Fibroblast of pulmonary artery (primary cell): ENCODE measurements around the gene FYCO1.
A peak's percentile ranks its signal among the peaks of the same experiment; 100 is the strongest.
"Not testable (repeated sequence)": the region's sequence is repeated elsewhere in the genome, so short reads cannot be mapped to it uniquely, and the experiment has no call there.

ENCODE experiments used
- DNase-seq: peaks from one replicate; pipeline ENCODE4 v3.0.0-alpha.2; 2010; ENCODE audit warnings: low read depth
- H3K4me3 ChIP-seq: replicated peaks from 2 replicates; pipeline ENCODE4 v1.5.1; 2011; ENCODE audit warnings: low read depth, mild to moderate bottlenecking, control low read depth, low read length, moderate library complexity
- TF ChIP-seq, protein P1 (sequence below): IDR thresholded peaks from 2 replicates; pipeline ENCODE4 v1.5.1; 2011; ENCODE audit warnings: mild to moderate bottlenecking, control low read depth, low read length, inconsistent platforms; ENCODE audit errors: missing control alignments

FYCO1 gene

DNA sequence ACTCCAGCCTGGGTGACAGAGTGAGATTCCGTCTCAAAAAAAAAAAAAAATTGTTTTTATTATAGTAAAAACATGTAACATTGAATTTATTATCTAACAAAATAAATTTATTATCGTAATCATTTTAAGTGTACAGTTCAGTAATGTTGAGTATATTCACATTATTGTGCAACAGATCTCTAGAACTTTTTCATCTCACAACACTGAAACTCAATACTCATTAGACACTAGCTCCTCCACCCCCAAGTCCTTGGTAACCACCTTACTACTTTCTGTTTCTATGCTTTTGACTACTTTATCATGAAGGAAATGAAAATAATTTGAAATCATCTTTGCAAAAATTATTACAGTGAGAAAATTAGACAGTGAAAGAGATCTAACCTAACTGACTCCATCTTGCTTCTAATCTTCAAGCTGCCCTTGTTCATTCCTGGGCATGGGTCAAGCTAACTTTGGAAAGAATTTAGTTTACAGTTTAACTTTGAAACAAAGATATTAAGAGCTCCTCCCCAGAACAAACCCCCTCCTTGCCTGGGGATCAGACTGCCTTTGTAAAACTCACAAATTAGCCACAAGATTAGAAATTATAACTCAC is 15.0 kb upstream of the FYCO1 start:
- DNase-seq: no peak
- TF ChIP-seq, protein P1, sequence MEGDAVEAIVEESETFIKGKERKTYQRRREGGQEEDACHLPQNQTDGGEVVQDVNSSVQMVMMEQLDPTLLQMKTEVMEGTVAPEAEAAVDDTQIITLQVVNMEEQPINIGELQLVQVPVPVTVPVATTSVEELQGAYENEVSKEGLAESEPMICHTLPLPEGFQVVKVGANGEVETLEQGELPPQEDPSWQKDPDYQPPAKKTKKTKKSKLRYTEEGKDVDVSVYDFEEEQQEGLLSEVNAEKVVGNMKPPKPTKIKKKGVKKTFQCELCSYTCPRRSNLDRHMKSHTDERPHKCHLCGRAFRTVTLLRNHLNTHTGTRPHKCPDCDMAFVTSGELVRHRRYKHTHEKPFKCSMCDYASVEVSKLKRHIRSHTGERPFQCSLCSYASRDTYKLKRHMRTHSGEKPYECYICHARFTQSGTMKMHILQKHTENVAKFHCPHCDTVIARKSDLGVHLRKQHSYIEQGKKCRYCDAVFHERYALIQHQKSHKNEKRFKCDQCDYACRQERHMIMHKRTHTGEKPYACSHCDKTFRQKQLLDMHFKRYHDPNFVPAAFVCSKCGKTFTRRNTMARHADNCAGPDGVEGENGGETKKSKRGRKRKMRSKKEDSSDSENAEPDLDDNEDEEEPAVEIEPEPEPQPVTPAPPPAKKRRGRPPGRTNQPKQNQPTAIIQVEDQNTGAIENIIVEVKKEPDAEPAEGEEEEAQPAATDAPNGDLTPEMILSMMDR: no peak
- no peak overlapping the region for H3K4me3 ChIP-seq

DNA sequence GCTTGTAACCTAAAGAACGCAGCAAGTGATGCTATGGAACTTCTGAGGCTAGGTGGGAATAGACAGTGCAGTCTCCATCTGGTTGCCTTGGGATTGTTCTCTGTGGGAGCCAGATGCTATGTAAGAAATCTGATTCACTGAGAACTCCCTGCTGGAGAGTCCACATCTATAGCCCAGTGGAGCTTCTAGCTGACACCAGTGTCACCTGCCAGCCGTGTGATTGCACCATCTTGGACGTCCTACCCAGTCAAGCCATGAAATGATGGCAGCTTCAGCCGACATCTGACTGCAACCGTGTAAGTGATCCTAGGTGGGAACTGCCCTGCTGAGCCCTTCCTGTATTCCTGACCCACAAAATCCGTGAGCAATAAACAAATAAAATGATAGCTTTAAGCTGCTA is 12.4 kb upstream of the FYCO1 start:
- no peak for DNase-seq
- H3K4me3 ChIP-seq: no peak overlapping the region
- TF ChIP-seq, protein P1: no peak

DNA sequence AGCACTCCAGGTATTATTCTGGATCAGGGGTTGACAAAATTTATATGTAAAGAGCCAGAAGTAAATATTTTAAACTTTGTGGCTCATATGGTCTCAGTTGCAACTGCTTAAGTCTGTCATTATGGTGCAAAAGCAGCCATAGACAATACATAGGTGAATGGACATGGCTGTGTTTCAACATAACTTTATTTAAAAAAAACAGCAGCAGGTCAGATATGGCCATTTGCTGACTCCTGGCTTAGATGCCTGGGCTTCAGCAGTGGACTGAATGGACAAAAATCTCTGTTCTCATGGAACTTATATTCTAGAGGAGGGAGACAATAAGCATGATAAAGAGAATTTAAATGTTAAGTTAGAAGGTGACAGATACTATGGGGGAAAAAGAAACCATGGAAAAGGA is 11.7 kb upstream of the FYCO1 start:
- TF ChIP-seq, protein P1: no peak
- no peak for DNase-seq
- H3K4me3 ChIP-seq: no peak overlapping the region

DNA sequence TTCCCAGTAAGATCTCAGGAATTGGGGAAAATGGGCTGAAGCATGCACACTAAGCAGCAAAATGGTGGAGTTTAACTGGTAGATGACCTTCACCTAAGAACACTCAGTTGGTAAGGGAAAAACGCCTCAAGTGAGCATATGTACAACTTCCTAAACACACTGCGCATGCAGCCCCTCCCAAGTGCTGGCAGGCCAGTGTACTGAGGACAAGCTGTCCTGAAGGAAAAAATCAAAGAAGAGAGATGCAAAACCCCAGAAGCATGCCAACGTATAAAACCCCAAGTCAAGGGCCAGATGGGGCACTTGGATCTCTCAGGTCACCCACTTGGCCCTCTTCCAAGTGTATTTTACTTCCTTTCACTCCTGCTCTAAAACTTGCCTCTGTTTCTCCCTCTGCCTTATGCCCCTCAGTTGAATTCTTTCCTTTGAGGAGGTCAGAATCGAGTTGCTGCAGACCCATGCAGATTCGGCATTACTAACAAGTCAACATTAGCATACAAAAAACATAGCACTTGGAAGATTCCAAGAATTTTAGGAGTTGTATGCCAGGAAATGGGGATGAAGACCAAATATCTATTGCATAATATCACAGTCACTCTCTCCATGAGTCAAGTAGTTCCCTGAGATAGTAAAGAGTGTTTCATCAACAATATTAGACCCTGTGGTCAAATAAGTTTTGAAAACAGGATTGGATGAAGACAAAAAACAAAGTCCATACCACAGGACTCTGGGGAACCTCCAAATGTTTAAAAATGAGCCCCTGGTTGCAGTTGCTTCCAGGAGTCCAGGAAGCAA is 10.8 kb upstream of the FYCO1 start:
- no peak overlapping the region for H3K4me3 ChIP-seq
- TF ChIP-seq, protein P1: no peak
- peak; percentile 93 for DNase-seq

DNA sequence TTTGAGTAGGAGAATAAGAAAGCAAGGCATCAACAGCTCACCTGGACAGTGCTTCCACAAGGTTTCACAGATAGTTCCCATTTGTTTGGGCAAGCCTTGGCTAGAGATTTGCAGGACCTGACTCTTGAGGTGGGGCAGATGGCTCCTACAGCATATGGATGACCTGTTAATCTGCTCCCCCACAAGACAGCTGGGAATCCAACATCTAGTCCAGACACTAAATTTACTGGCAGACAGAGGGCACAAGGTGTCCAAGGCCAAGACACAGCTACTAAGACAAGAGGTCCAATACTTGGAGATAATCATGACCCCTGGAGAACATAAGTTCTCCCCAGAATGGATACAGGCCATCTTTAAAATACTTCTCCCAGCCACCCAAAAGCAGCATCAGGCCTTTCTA is 8.1 kb upstream of the FYCO1 start:
- H3K4me3 ChIP-seq, DNase-seq: not testable (repeated sequence)

DNA sequence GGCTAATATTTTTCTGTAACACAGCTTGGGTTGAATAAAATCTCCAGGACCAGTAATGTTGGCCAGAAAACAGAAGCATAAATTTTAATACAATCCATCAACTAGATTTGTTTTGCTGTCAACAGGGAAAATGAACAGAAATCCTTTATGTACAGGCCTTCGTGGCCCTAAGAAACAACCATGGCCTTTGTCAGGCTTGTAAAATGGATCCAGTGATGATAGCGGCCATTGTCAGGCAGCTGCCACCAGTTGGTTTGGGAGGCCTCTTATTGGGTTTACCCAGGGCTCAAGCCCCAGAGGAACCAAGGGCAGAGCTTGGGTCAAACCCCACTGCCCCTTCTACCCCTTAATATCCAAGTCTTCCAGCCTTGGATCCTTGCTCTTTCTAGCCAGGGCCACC is 5.6 kb upstream of the FYCO1 start:
- DNase-seq: no peak
- H3K4me3 ChIP-seq: no peak overlapping the region
- TF ChIP-seq, protein P1: no peak

DNA sequence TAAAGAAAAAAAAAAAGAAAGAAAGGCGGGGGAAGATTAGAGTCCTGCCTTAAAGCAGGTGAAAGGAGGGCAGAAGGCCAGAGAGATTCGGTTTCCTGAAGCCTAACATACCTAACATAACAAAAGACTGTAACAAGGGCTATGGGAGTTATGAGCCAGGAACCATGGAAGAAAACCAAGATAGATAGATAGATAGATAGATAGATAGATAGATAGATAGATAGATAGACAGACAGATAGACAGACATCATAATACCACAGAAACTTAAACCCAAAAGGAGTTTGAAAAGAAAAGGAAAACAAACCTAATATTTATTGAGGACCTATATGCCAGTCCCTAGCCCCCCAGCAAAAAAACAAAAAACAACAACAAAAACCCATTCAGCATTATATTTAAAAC is 2.3 kb upstream of the FYCO1 start:
- H3K4me3 ChIP-seq: no peak overlapping the region
- DNase-seq: no peak
- TF ChIP-seq, protein P1: no peak

DNA sequence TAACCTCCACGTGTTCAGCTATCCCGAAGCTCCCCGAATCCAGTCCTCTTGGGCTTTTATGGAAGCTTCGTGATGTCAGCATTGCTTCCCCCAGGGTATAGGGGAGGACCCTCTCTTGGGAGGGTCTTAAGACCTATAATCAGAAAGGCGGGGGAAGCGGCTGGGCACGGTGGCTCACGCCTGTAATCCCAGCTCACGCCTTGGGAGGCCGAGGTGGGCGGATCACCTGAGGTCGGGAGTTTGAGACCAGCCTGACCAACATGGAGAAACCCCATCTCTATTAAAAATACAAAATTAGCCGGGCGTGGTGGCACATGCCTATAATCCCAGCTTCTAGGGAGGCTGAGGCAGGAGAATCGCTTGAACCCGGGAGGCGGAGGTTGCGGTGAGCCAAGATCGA is 1.9 kb upstream of the FYCO1 start:
- not testable (repeated sequence) for H3K4me3 ChIP-seq, DNase-seq
